Chondrocyte (in vitro differentiated cells): ENCODE results near the gene LDHAL6A. TPM values are rescaled to one million over a fixed set of nuclear protein-coding genes. Genes with fewer than 3 reads are reported as not detected.
A peak's percentile ranks its signal among the peaks of the same experiment; 100 is the strongest.

Experiments
- DNase-seq: peaks from one replicate; pipeline ENCODE4 v3.0.0; 2021; ENCODE audit warnings: mixed read lengths, low spot score
- H3K27ac Mint-ChIP-seq: one replicate; pipeline ENCODE4 v1.8.0; 2021; ENCODE audit warnings: mild to moderate bottlenecking, moderate library complexity, mixed read lengths; ENCODE audit not compliant: unreplicated experiment
- H3K27me3 Mint-ChIP-seq: 2 replicates; pipeline ENCODE4 v1.8.0; 2021; ENCODE audit warnings: low read depth, mixed read lengths
- H3K36me3 Mint-ChIP-seq: 2 replicates; pipeline ENCODE4 v1.8.0; 2021; ENCODE audit warnings: low read depth, mixed read lengths
- H3K4me1 Mint-ChIP-seq: 2 replicates; pipeline ENCODE4 v1.8.0; 2021; ENCODE audit warnings: low read depth, mild to moderate bottlenecking, mixed read lengths
- H3K4me3 Mint-ChIP-seq: one replicate; pipeline ENCODE4 v1.8.0; 2021; ENCODE audit warnings: mild to moderate bottlenecking, moderate library complexity, mixed read lengths; ENCODE audit not compliant: unreplicated experiment
- H3K9me3 Mint-ChIP-seq: 2 replicates; pipeline ENCODE4 v1.8.0; 2021; ENCODE audit warnings: low read depth, mixed read lengths
- total RNA-seq: library from RNA; stranded (reverse); gene quantifications from 3 replicates; pipeline ENCODE4 v1.2.1, GENCODE V29; 2021
- TF ChIP-seq, protein P1 (sequence below): fragments of 200-600 bp; sonication (generic); IDR thresholded peaks from 2 replicates; pipeline ENCODE4 v1.5.0; 2021; ENCODE audit warnings: antibody characterized with exemption, mild to moderate bottlenecking, moderate library complexity

The LDHAL6A gene
- total RNA-seq, 1 donor from 2014 or later: not detected

DNA sequence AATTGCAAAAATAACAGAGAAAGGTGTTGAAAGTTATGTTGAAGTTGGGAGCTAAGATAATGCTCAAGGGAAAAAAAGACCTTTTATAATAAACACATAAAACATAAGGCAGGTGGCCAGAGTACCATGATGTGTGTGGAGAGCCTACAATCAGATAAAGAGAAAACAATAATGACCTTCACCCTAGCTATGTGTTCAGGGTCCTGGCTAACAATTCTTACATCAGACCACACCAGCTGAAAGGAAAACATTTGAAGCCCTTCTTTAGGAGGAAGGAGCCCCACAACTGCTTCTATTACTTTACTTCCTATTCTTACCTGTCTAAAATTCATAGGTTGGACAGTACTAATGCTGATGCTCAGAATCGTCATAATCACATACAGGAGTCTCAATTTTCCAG is 68.6 kb downstream of the LDHAL6A start:
- Mint-ChIP-seq H3K4me1 (peaks cover 33% of the 10 kb centered on the region), H3K4me3 (no peak overlapping the region), H3K27me3 (no peaks in the 10 kb centered on the region), H3K9me3 (no peaks in the 10 kb centered on the region), H3K36me3 (peaks cover 5% of the 10 kb centered on the region), H3K27ac (no peak overlapping the region)
- no peak for DNase-seq
- TF ChIP-seq, protein P1, sequence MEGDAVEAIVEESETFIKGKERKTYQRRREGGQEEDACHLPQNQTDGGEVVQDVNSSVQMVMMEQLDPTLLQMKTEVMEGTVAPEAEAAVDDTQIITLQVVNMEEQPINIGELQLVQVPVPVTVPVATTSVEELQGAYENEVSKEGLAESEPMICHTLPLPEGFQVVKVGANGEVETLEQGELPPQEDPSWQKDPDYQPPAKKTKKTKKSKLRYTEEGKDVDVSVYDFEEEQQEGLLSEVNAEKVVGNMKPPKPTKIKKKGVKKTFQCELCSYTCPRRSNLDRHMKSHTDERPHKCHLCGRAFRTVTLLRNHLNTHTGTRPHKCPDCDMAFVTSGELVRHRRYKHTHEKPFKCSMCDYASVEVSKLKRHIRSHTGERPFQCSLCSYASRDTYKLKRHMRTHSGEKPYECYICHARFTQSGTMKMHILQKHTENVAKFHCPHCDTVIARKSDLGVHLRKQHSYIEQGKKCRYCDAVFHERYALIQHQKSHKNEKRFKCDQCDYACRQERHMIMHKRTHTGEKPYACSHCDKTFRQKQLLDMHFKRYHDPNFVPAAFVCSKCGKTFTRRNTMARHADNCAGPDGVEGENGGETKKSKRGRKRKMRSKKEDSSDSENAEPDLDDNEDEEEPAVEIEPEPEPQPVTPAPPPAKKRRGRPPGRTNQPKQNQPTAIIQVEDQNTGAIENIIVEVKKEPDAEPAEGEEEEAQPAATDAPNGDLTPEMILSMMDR: no peak

DNA sequence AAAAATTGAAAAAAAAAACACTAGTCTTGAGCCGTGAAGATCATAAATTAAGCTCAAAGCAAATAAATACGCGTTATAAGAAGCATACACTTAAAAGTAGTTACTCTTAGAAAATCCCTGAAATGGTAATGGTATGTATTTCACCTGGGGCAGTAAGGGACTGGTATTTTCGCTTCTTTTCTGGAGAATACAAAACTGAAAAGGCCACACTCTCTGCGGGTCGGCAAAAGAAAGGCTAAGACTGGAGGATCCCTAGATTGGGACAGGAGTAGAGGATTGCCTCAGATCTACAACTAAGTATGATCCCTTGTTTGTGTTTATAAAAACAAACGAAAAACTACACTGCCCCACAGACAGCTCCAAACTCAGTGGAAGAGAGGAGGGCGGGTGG is 70.5 kb downstream of the LDHAL6A start:
- no peaks in the 10 kb centered on the region for H3K9me3 Mint-ChIP-seq
- TF ChIP-seq, protein P1: no peak
- peak overlapping the region; percentile 99 for H3K4me3 Mint-ChIP-seq
- H3K27me3 Mint-ChIP-seq: no peaks in the 10 kb centered on the region
- peaks cover 33% of the 10 kb centered on the region for H3K4me1 Mint-ChIP-seq
- DNase-seq: no peak
- peaks cover 5% of the 10 kb centered on the region for H3K36me3 Mint-ChIP-seq
- H3K27ac Mint-ChIP-seq: peak overlapping the region; percentile 99

- Mint-ChIP-seq H3K27me3 (no peaks in the 10 kb centered on the region), H3K36me3 (peaks cover 5% of the 10 kb centered on the region), H3K4me3 (peak within 1 kb of the TSS; percentile 99), H3K4me1 (peaks cover 33% of the 10 kb centered on the region), H3K9me3 (no peaks in the 10 kb centered on the region), H3K27ac (peak within 1 kb of the TSS; percentile 99)
- TF ChIP-seq, protein P1: no peak
- DNase-seq: peak; percentile 96
These were observed 71.1 kb downstream of the LDHAL6A start, which contains the start of gene TSG101 for GRCh38 chr11:18526521-18527296. TSS of gene TSG101 (minus strand) at chr11:18526942. CDS start at chr11:18526816, 126 bp downstream.

DNA sequence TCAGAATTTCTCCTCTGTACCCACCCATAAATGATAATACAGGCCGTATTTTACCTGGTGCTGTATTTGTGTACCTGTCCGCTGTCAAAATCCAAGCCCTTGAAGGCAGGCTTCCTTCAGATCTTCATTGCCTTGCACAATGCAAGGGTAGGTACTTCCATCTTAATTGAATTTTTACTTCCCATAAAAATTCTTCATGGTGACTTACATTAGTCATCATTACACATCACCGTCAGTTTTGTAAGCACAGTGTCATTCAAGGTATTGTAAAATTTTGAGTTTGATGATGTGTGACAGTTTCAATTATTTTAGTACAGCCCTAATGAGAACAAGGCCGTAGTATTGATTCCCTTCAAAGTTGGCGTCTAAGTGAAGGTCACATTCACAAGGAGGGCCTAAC is 71.9 kb downstream of the LDHAL6A start:
- TF ChIP-seq, protein P1: no peak
- DNase-seq: no peak
- Mint-ChIP-seq H3K27ac (peak overlapping the region; percentile 99), H3K9me3 (no peaks in the 10 kb centered on the region), H3K36me3 (peaks cover 3% of the 10 kb centered on the region), H3K4me1 (peaks cover 26% of the 10 kb centered on the region), H3K27me3 (no peaks in the 10 kb centered on the region), H3K4me3 (peak overlapping the region; percentile 99)

Other genes starting within 250 kb of the LDHAL6A start
- gene SAA4, start 219.1 kb upstream of the LDHAL6A start, total RNA-seq: not detected in 3 replicates
- not detected in 3 replicates for gene SAA2, start 207.2 kb upstream of the LDHAL6A start, total RNA-seq
- gene SAA1, start 189.6 kb upstream of the LDHAL6A start, total RNA-seq: not detected in 3 replicates
- gene HPS5, start 133.7 kb upstream of the LDHAL6A start, total RNA-seq: 31.1 to 67.9 TPM (median 35.2 TPM) in 3 replicates
- gene GTF2H1, start 133.3 kb upstream of the LDHAL6A start, total RNA-seq: 55.9 to 71.6 TPM (median 57.1 TPM) in 3 replicates
- gene LDHA, start 61.3 kb upstream of the LDHAL6A start, total RNA-seq: 427 to 1,078 TPM (median 1,049 TPM) in 3 replicates
- gene LDHC, start 43.5 kb upstream of the LDHAL6A start, total RNA-seq: 0.26 to 0.62 TPM (median 0.48 TPM) in 3 replicates
- gene TSG101, start 71.1 kb downstream of the LDHAL6A start, total RNA-seq: 54.7 to 59.8 TPM (median 55.4 TPM) in 3 replicates
- 21.2 to 26.7 TPM (median 21.4 TPM) in 3 replicates for gene UEVLD, start 132.9 kb downstream of the LDHAL6A start, total RNA-seq
- gene MISFA, start 143.9 kb downstream of the LDHAL6A start, total RNA-seq: 2.2 to 4.6 TPM (median 4.1 TPM) in 3 replicates
- gene SPTY2D1, start 178.5 kb downstream of the LDHAL6A start, total RNA-seq: 19.6 to 23.3 TPM (median 20.4 TPM) in 3 replicates
- 3.1 to 3.6 TPM (median 3.5 TPM) in 3 replicates for gene TMEM86A, start 242.9 kb downstream of the LDHAL6A start, total RNA-seq